AG04449 (cell line): ENCODE data around the gene NRARP.
"Not testable (repeated sequence)": the region's sequence is repeated elsewhere in the genome, so short reads cannot be mapped to it uniquely, and the experiment has no call there.

Experiments
- CTCF ChIA-PET: fragments of 350-600 bp; formaldehyde crosslinking; extraction: SDS; loops from one replicate; lab custom pipeline; 2021; ENCODE audit warnings: antibody characterized with exemption; lab: Yijun Ruan, JAX
- POLR2A ChIA-PET: fragments of 400-600, 350-600 bp; formaldehyde crosslinking; extraction: SDS; loops from one replicate; lab custom pipeline; 2020; ENCODE audit warnings: antibody characterized with exemption, inconsistent platforms; lab: Yijun Ruan, JAX
- DNase-seq: peaks from one replicate; pipeline ENCODE4 v3.0.0-alpha.2; 2010; ENCODE audit warnings: low read depth, low spot score
- H3K4me3 ChIP-seq: 2 replicates; pipeline ENCODE4 v1.5.1; 2011; ENCODE audit warnings: low read depth, mild to moderate bottlenecking, control low read depth, low read length
- CTCF ChIP-seq: IDR thresholded peaks from one replicate; pipeline ENCODE4 v1.5.1; 2011; ENCODE audit warnings: mild to moderate bottlenecking, moderate library complexity, low read length, control low read depth, inconsistent platforms; ENCODE audit not compliant: insufficient read depth; ENCODE audit errors: missing control alignments

The NRARP gene

DNA sequence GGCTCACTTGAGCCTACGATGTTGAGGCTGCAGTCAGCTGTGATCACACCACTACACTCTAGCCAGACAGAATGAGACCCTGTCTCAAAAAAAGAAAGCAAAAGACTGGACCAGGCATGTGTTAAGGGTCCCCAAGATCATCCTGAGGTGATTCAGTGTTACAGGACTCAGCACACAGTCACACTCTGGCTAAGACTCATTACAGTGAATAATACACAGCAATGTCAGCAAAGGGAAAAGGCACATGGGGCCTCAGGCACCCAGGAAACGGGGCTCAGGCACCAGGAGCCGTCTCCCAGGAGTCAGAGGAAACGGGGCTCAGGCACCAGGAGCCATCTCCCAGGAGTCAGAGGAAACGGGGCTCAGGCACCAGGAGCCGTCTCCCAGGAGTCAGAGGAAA is 39.2 kb upstream of the NRARP start:
- no peak for TF ChIP-seq CTCF
- ChIA-PET POLR2A (no interaction called here), CTCF (no interaction called here)
- no peak for DNase-seq
- no peak overlapping the region for H3K4me3 ChIP-seq

- DNase-seq, POLR2A ChIA-PET, H3K4me3 ChIP-seq: not testable (repeated sequence)
- CTCF ChIA-PET = interaction anchor here (0.6 kb wide), 1 partner anchor 21 kb away, joined by 4 read pairs; no protein-coding TSS in a partner anchor
Observed at GRCh38 chr9:137339908-137340462, 37.9 kb upstream of the NRARP start.

DNA sequence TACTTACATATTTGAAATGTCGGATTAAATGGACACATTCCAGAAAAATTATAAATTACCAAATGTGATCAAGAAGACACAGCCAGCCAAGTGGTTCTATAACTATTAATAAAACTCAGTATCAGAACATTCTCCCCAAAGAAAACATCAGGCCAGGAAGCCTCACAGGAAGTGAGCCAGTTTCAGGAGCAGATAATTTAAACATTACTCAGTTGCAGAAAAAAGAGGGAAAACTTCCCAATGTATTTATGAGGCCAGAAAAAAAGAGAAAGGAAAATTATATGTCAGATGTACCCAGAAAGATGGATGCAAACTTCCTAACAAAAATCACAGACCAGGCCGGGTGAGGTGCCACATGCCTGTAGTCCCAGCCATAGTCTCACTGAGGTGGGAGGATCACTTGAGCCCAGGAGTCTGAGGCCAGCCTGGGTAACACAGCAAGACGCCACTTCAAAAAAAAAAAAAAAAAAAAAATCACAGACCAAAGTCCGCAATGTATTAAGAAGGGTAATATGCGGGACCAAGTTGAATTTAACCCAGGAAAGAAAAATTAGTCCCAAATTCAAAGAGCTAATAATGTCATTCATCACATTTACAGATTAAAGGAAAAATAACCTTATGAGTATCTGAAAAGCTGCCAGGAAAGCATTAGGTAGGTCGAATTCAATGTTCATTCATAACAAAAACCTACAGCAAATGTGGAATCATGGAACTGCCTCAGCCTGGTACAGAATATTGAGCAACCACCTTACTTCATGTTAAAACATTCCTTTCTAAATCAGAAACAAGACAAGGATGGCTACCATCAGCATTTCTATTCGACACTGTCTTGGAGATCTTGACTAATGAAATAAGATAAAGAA is 37.2 kb upstream of the NRARP start:
- DNase-seq = no peak
- H3K4me3 ChIP-seq = no peak overlapping the region
- ChIA-PET POLR2A (no interaction called here), CTCF (interaction anchor here (0.6 kb wide), 1 partner anchor 22 kb away, joined by 4 read pairs; no protein-coding TSS in a partner anchor)
- TF ChIP-seq CTCF = no peak

DNA sequence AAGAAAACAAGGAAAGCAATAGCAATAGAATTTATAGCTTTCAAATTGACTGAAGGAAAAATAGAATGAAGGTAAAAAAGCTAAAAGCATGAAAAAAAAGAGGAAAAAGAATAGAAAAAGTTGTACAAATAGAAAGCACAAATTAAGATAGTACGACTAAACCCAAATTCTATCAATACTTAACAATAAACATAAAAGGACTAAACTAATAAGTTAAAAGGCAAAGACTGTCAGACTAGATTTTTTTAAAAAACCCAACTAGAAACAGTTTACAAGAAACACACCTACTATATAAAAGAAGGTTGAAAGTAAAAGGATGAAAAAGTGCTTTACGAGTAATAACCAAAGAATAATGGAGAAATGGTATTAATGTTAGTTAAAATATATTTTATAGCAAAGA is 34.7 kb upstream of the NRARP start:
- DNase-seq = no peak
- no peak for TF ChIP-seq CTCF
- POLR2A ChIA-PET = no interaction called here
- no peak overlapping the region for H3K4me3 ChIP-seq
- CTCF ChIA-PET = interaction anchor here (0.8 kb wide), 1 partner anchor 107 kb away, joined by 3 read pairs; no protein-coding TSS in a partner anchor

DNA sequence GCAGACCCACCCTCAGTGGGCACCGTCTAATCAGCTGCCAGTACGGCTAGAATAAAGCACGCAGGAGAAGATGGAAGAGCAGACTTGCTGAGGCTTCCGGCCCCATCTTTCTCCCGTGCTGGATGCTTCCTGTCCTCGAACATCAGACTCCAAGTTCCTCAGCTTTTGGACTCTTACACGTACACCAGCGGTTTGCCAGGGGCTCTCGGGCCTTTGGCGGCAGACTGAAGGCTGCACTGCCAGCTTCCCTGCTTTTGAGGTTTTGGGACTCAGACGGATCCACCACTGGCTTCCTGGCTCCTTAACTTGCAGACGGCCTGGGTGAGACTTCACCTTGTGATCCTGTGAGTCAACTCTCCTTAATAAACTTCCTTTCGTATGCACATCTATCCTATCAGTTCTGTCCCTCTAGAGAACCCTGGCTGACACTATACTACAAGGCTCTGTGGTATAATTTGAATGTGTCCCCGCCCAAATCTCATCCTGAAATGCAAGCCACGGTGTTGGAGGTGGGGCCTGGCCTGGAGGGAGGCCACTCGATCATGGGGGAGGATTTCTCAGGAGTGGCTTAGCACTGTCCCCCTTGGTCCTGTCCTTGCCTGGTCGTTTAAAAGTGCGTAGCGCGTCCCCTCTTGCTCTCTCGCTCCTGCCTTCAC is 31.1 kb upstream of the NRARP start:
- POLR2A ChIA-PET = no interaction called here
- DNase-seq = no peak
- CTCF ChIA-PET = no interaction called here

DNA sequence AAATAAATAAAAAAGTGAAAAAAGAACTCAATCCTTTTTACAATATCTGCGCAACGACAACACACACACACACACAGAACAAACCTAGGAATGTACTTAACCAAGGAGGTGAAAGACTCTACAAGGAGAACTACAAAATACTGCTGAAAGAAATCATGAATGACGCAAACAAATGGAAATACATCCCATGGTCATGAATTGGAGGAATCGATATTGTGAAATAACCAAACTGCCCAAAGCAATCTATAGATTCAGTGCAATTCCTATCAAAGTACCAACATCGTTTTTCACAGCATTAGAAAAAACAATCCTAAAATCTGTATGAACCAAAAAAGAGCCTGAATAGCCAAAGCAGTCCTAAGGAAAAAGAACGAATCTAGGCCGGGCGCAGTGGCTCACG is 29.9 kb upstream of the NRARP start:
- TF ChIP-seq CTCF = no peak
- POLR2A ChIA-PET = no interaction called here
- CTCF ChIA-PET = no interaction called here
- DNase-seq = no peak
- no peak overlapping the region for H3K4me3 ChIP-seq

More for the DNA sequence above, 31.1 kb upstream of the NRARP start:
- no peak for TF ChIP-seq CTCF
- no peak overlapping the region for H3K4me3 ChIP-seq
